ENCODE results near the gene CLDND2. TPM values are rescaled to one million over a fixed set of nuclear protein-coding genes. Genes with fewer than 3 reads are reported as not detected.

CLDND2 gene
- total and polyA plus RNA-seq, 2 of the 8 experiments (the other 6 are each of a cell fraction or from before 2014, with no cell fraction given): 0.21 to 0.56 TPM

DNA sequence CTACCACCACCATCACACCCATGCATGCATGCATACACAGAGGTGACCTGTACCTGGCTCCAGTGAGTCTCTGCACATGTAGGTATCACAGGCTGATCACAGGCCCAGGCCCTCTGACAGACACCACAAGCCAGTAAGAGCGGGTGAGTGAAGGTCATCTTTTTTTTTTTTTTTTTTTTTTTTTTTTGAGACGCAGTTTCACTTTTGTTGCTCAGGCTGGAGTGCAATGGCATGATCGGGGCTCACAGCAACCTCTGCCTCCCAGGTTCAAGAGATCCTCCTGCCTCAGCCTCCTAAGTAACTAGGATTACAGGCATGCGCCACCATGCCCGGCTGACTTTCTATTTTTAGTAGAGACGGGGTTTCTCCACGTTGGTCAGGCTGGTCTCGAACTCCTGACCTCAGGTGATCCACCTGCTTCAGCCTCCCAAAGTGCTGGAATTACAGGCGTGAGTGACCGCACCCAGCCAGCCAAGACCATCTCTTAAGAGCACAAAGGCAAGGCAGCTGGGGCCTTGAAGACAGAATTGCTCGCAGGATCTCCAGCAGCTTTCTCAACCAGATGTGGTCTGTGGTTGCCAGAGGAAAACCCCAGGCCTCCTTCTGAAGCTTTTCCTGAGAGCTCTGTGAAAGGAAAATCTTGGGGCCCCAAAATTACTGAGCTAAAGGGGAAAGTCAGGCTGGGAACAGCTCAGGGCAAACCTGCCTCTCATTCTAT is 6.9 kb upstream of the CLDND2 start:
- no peak for FAIRE-seq
- no peak overlapping the region for H3K9ac ChIP-seq (replicated peaks in 1 of 4; ENCODE audit: extremely low read depth in 1 of 4, low read depth in 3 of 4, low read length in 3 of 4)
- TF ChIP-seq TAF7 (optimal IDR thresholded peaks at IDR 0.05; ENCODE audit: borderline replicate concordance, low read depth, low read length) (no peak), RXRA (IDR thresholded peaks at IDR 0.05; ENCODE audit: insufficient read depth, low read depth, low read length) (no peak), POU5F1 (IDR thresholded peaks at IDR 0.05; ENCODE audit: low read depth, low read length) (no peak)

More for the DNA sequence above, 6.9 kb upstream of the CLDND2 start:
- CTCF ChIA-PET (ENCODE audit: partially characterized antibody): no interaction called here
- H3K79me1 ChIP-seq (ENCODE audit: low read depth, low read length): no peaks in the 10 kb centered on the region
- no peak overlapping the region for H4K91ac ChIP-seq (replicated peaks; ENCODE audit: insufficient read length, low read length)
- no peaks in the 10 kb centered on the region for H3K4me1 ChIP-seq (replicated peaks in 1 of 4; ENCODE audit: control insufficient read depth in 3 of 4, insufficient read depth in 4 of 4, low read length in 3 of 4)
- H3K18ac ChIP-seq (ENCODE audit: extremely low read depth, low read length): no peak overlapping the region
- H4K5ac ChIP-seq (ENCODE audit: insufficient read length, low read depth, low read length): no peak overlapping the region
- H4K20me1 ChIP-seq (replicated peaks in 1 of 2; ENCODE audit: control insufficient read depth in 1 of 2, insufficient read depth in 2 of 2, low read length in 2 of 2): no peaks in the 10 kb centered on the region
- peaks cover 4% of the 10 kb centered on the region; the same call in 1 of the 2 replicates for H3K23me2 ChIP-seq (ENCODE audit: low read depth, low read length)
- no peak overlapping the region for H2BK12ac ChIP-seq (ENCODE audit: low read depth, low read length)
- H3K4me3 ChIP-seq (ENCODE audit: extremely low read depth in 1 of 4, insufficient read depth in 2 of 4, low read depth in 3 of 4, low read length in 4 of 4): no peak overlapping the region
- H2BK120ac ChIP-seq (replicated peaks; ENCODE audit: low read depth, low read length): no peak overlapping the region
- no peak overlapping the region for H2BK15ac ChIP-seq (ENCODE audit: low read length)
- H3K56ac ChIP-seq (replicated peaks; ENCODE audit: insufficient read length, low read depth, low read length): no peak overlapping the region
- no peak overlapping the region for H2AFZ ChIP-seq (ENCODE audit: low read length)
- H3K4ac ChIP-seq (replicated peaks; ENCODE audit: insufficient read length, low read depth, low read length): no peak overlapping the region
- no peaks in the 10 kb centered on the region for H3K36me3 ChIP-seq (ENCODE audit: control insufficient read depth in 2 of 4, insufficient read depth in 4 of 4, low read length in 3 of 4)
- H3K27me3 ChIP-seq (replicated peaks in 1 of 4; ENCODE audit: control insufficient read depth in 3 of 4, extremely low read depth in 1 of 4, insufficient read depth in 3 of 4, low read length in 3 of 4): no peaks in the 10 kb centered on the region; a peak in 2 of 7 replicates
- H3K4me2 ChIP-seq (ENCODE audit: insufficient read depth in 1 of 2, low read depth in 2 of 2, low read length in 2 of 2): no peak overlapping the region
- DNase-seq (ENCODE audit: low read depth in 1 of 2, low spot score in 2 of 2): no peak
- H3K14ac ChIP-seq (ENCODE audit: insufficient read length): no peak overlapping the region
- no peak overlapping the region for H2BK5ac ChIP-seq (ENCODE audit: low read depth, low read length)
- POLR2A ChIA-PET (ENCODE audit: partially characterized antibody): interaction anchor here (1.2 to 2.6 kb wide), 2 partner anchors 8 to 15 kb away, joined by 4 to 9 read pairs; partner anchors contain the start of gene C19orf84
- H3K27ac ChIP-seq (ENCODE audit: low read depth, low read length): no peak overlapping the region
- no peak overlapping the region for H4K8ac ChIP-seq (ENCODE audit: extremely low read depth, insufficient read depth, low read length)
- H3K23ac ChIP-seq (ENCODE audit: insufficient read length): no peak overlapping the region
- no peak overlapping the region for H2AK5ac ChIP-seq (ENCODE audit: low read depth, low read length)
- H2BK20ac ChIP-seq (ENCODE audit: low read length): no peak overlapping the region
- H3K79me2 ChIP-seq (ENCODE audit: control insufficient read depth in 1 of 2, insufficient read depth in 2 of 2, low read length in 2 of 2): no peaks in the 10 kb centered on the region
- 76% methylated on average over 10 of the region's 11 CpGs; no CpG with 5 or more reads in 1 of the 2 experiments for WGBS, 2 experiments (ENCODE audit: extremely low coverage in 1 of 2, insufficient coverage in 1 of 2, insufficient read length in 1 of 2, insufficient replicate concordance in 2 of 2, low coverage in 1 of 2, low lambda C conversion rate in 2 of 2, missing lambda C conversion rate in 1 of 2)
- peaks cover 0 to 4% of the 10 kb centered on the region in 2 experiments; a peak in 1 of 4 replicates for H3K9me3 ChIP-seq (ENCODE audit: insufficient read depth in 2 of 2, low read depth in 1 of 2, low read length in 1 of 2)

All from H1 (cell line).